ENCODE measurements around the gene SERTAD3. TPM values are rescaled to one million over a fixed set of nuclear protein-coding genes. Genes with fewer than 3 reads are reported as not detected.

Gene SERTAD3
- total and polyA plus RNA-seq, 2 of the 8 experiments (the other 6 are each of a cell fraction or from before 2014, with no cell fraction given), result 15.1 to 32.1 TPM

GRCh38 chr19:40420451-40420765 lies 23.7 kb downstream of the SERTAD3 start:
- no peaks in the 10 kb centered on the region for H3K79me2 ChIP-seq (ENCODE audit: control insufficient read depth in 1 of 2, insufficient read depth in 2 of 2, low read length in 2 of 2)
- DNase-seq (ENCODE audit: low read depth in 1 of 2, low spot score in 2 of 2) (no peak), FAIRE-seq (no peak)
- H2BK12ac ChIP-seq (ENCODE audit: low read depth, low read length), result no peak overlapping the region
- no peak overlapping the region for H2BK20ac ChIP-seq (ENCODE audit: low read length)
- no peak overlapping the region; a peak in 1 of 4 replicates for H3K4me2 ChIP-seq (ENCODE audit: insufficient read depth in 1 of 2, low read depth in 2 of 2, low read length in 2 of 2)
- no peak overlapping the region for H3K23ac ChIP-seq (ENCODE audit: insufficient read length)
- H2AK5ac ChIP-seq (ENCODE audit: low read depth, low read length), result no peak overlapping the region
- H4K91ac ChIP-seq (replicated peaks; ENCODE audit: insufficient read length, low read length), result no peak overlapping the region
- no peak overlapping the region for H4K5ac ChIP-seq (ENCODE audit: insufficient read length, low read depth, low read length)
- 81% methylated on average over 7 of the region's 14 CpGs; no CpG with 5 or more reads in 1 of the 2 experiments for WGBS, 2 experiments (ENCODE audit: extremely low coverage in 1 of 2, insufficient coverage in 1 of 2, insufficient read length in 1 of 2, insufficient replicate concordance in 2 of 2, low coverage in 1 of 2, low lambda C conversion rate in 2 of 2, missing lambda C conversion rate in 1 of 2)
- H3K14ac ChIP-seq (ENCODE audit: insufficient read length), result no peak overlapping the region
- peaks cover 4 to 7% (median 5%) of the 10 kb centered on the region in 4 experiments; a peak in 5 of 7 replicates for H3K4me1 ChIP-seq (replicated peaks in 1 of 4; ENCODE audit: control insufficient read depth in 3 of 4, insufficient read depth in 4 of 4, low read length in 3 of 4)
- no peak overlapping the region for H3K4ac ChIP-seq (replicated peaks; ENCODE audit: insufficient read length, low read depth, low read length)
- H2BK15ac ChIP-seq (ENCODE audit: low read length), result no peak overlapping the region
- H3K36me3 ChIP-seq (ENCODE audit: control insufficient read depth in 2 of 4, insufficient read depth in 4 of 4, low read length in 3 of 4), result peaks cover 0 to 2% (median 0%) of the 10 kb centered on the region in 4 experiments; a peak in 2 of 8 replicates
- H3K18ac ChIP-seq (ENCODE audit: extremely low read depth, low read length), result no peak overlapping the region
- no peaks in the 10 kb centered on the region; a peak in 1 of 7 replicates for H3K27me3 ChIP-seq (replicated peaks in 1 of 4; ENCODE audit: control insufficient read depth in 3 of 4, extremely low read depth in 1 of 4, insufficient read depth in 3 of 4, low read length in 3 of 4)
- no peaks in the 10 kb centered on the region for H3K9me3 ChIP-seq (ENCODE audit: insufficient read depth in 2 of 2, low read depth in 1 of 2, low read length in 1 of 2)
- POLR2A ChIA-PET (ENCODE audit: partially characterized antibody), result interaction anchor here (0.5 to 3.3 kb wide), 19 partner anchors 10 to 150 kb away, joined by 3 to 18 read pairs (median 4); partner anchors contain the start of genes BLVRB and SERTAD3
- H2BK5ac ChIP-seq (ENCODE audit: low read depth, low read length), result no peak overlapping the region
- H3K9ac ChIP-seq (replicated peaks in 1 of 4; ENCODE audit: extremely low read depth in 1 of 4, low read depth in 3 of 4, low read length in 3 of 4), result no peak overlapping the region
- H3K27ac ChIP-seq (ENCODE audit: low read depth, low read length), result no peak overlapping the region
- peak overlapping the region in 3 of 4 experiments; percentile 47 to 70 (median 65); a peak in 6 of 8 replicates for H3K4me3 ChIP-seq (ENCODE audit: extremely low read depth in 1 of 4, insufficient read depth in 2 of 4, low read depth in 3 of 4, low read length in 4 of 4)
- no peak overlapping the region for H4K8ac ChIP-seq (ENCODE audit: extremely low read depth, insufficient read depth, low read length)
- H3K79me1 ChIP-seq (ENCODE audit: low read depth, low read length), result no peaks in the 10 kb centered on the region; the same call in 1 of the 2 replicates
- H2AFZ ChIP-seq (ENCODE audit: low read length), result no peak overlapping the region
- no peak overlapping the region for H2BK120ac ChIP-seq (replicated peaks; ENCODE audit: low read depth, low read length)
- peaks cover 10% of the 10 kb centered on the region for H3K23me2 ChIP-seq (ENCODE audit: low read depth, low read length)
- CTCF ChIA-PET (ENCODE audit: partially characterized antibody), result interaction anchor here (0.6 to 4.4 kb wide), 34 partner anchors 8 to 280 kb away, joined by 3 to 41 read pairs (median 4); partner anchors contain the start of genes BLVRB, HIPK4, PRX and SERTAD3
- no peaks in the 10 kb centered on the region for H4K20me1 ChIP-seq (replicated peaks in 1 of 2; ENCODE audit: control insufficient read depth in 1 of 2, insufficient read depth in 2 of 2, low read length in 2 of 2)
- H3K56ac ChIP-seq (replicated peaks; ENCODE audit: insufficient read length, low read depth, low read length), result no peak overlapping the region
- TF ChIP-seq NRF1 (IDR thresholded peaks at IDR 0.05; ENCODE audit: low read depth, low read length), result no peak
- no peak for TF ChIP-seq GTF2F1 (IDR thresholded peaks at IDR 0.05; ENCODE audit: borderline replicate concordance, low read depth, low read length)
- TF ChIP-seq CBX5 (IDR thresholded peaks at IDR 0.05; ENCODE audit: low read depth, low read length), result no peak
